ENCODE data around the gene CNN3.

GRCh38 chr1:94919241-94920030 is 7.5 kb downstream of the CNN3 start:
- TF ChIP-seq CTCF (IDR thresholded peaks at IDR 0.05 in 4 of 5, conservative IDR thresholded peaks at IDR 0.05 in 1 of 5) (no peak), POLR2A (IDR thresholded peaks at IDR 0.05) (no peak)
